H9 (cell line): ENCODE results near the gene F9. TPM values are rescaled to one million over a fixed set of nuclear protein-coding genes. Genes with fewer than 3 reads are reported as not detected.

Experiments
- DNase-seq: peaks from one replicate; pipeline ENCODE4 v3.0.0-alpha.2; 2017
- H2AFZ ChIP-seq: one replicate; pipeline ENCODE4 v1.6.1; 2013; ENCODE audit warnings: mild to moderate bottlenecking, low read length, control low read depth, moderate library complexity
- H2AK5ac ChIP-seq: 2 replicates; pipeline ENCODE4 v1.6.1; 2013; ENCODE audit warnings: low read length, control low read depth, mixed read lengths; ENCODE audit not compliant: insufficient read length
- H2BK120ac ChIP-seq: one replicate; pipeline ENCODE4 v1.6.1; 2013; ENCODE audit warnings: low read depth, mild to moderate bottlenecking, low read length, control low read depth, inconsistent platforms; ENCODE audit not compliant: poor library complexity, severe bottlenecking
- H2BK12ac ChIP-seq: 2 replicates; pipeline ENCODE4 v1.6.1; 2013; ENCODE audit warnings: low read length, control low read depth, mixed read lengths, low read depth; ENCODE audit not compliant: insufficient read length
- H2BK15ac ChIP-seq: 2 replicates; pipeline ENCODE4 v1.6.1; 2013; ENCODE audit warnings: low read depth, low read length, control low read depth
- H2BK20ac ChIP-seq: one replicate; pipeline ENCODE4 v1.6.1; 2013; ENCODE audit warnings: low read depth, mild to moderate bottlenecking, low read length, control low read depth, inconsistent platforms; ENCODE audit not compliant: poor library complexity, severe bottlenecking
- H2BK5ac ChIP-seq: 2 replicates; pipeline ENCODE4 v1.6.1; 2013; ENCODE audit warnings: low read length, control low read depth, mixed read lengths; ENCODE audit not compliant: insufficient read length
- H3K14ac ChIP-seq: 2 replicates; pipeline ENCODE4 v1.6.1; 2013; ENCODE audit warnings: low read length, control low read depth; ENCODE audit not compliant: insufficient read depth
- H3K18ac ChIP-seq: 2 replicates; pipeline ENCODE4 v1.6.1; 2013; ENCODE audit warnings: low read depth, mild to moderate bottlenecking, mixed read lengths, low read length, control low read depth; ENCODE audit not compliant: insufficient read length
- H3K23ac ChIP-seq: 2 replicates; pipeline ENCODE4 v1.6.1; 2013; ENCODE audit warnings: low read length, control low read depth, mixed read lengths, low read depth; ENCODE audit not compliant: insufficient read length
- H3K23me2 ChIP-seq: 2 replicates; pipeline ENCODE4 v1.6.1; 2013; ENCODE audit warnings: low read depth, mild to moderate bottlenecking, mixed read lengths, low read length, control low read depth; ENCODE audit not compliant: insufficient read length, poor library complexity, severe bottlenecking
- H3K27ac ChIP-seq: 2 replicates; pipeline ENCODE4 v1.5.1; 2013; ENCODE audit warnings: low read length, control low read depth, mixed read lengths, low read depth; ENCODE audit not compliant: insufficient read length
- H3K27me3 ChIP-seq: 2 replicates; pipeline ENCODE4 v1.6.1; 2013; ENCODE audit warnings: low read length, control low read depth, inconsistent platforms; ENCODE audit not compliant: insufficient read depth
- H3K4ac ChIP-seq: 2 replicates; pipeline ENCODE4 v1.6.1; 2013; ENCODE audit warnings: low read depth, mild to moderate bottlenecking, control low read depth, inconsistent platforms, low read length, moderate library complexity
- H3K4me1 ChIP-seq: 2 replicates; pipeline ENCODE4 v1.6.1; 2013; ENCODE audit warnings: low read length, control low read depth, inconsistent platforms; ENCODE audit not compliant: insufficient read depth
- H3K4me2 ChIP-seq: 2 replicates; pipeline ENCODE4 v1.6.1; 2013; ENCODE audit warnings: low read length, control low read depth, mixed read lengths; ENCODE audit not compliant: insufficient read length, insufficient read depth
- H3K56ac ChIP-seq: 2 replicates; pipeline ENCODE4 v1.6.1; 2013; ENCODE audit warnings: low read depth, mild to moderate bottlenecking, mixed read lengths, low read length, control low read depth; ENCODE audit not compliant: insufficient read length
- H3K79me1 ChIP-seq: 2 replicates; pipeline ENCODE4 v1.6.1; 2013; ENCODE audit warnings: low read depth, mild to moderate bottlenecking, moderate library complexity, low read length, control low read depth, inconsistent platforms; ENCODE audit not compliant: insufficient read depth, poor library complexity, severe bottlenecking
- H3K79me2 ChIP-seq: 2 replicates; pipeline ENCODE4 v1.6.1; 2013; ENCODE audit warnings: low read length, control low read depth, inconsistent platforms; ENCODE audit not compliant: insufficient read depth
- H3K9ac ChIP-seq: 2 replicates; pipeline ENCODE4 v1.6.1; 2013; ENCODE audit warnings: low read length, control low read depth, mixed read lengths; ENCODE audit not compliant: insufficient read length; ENCODE audit errors: extremely low read depth
- H3K9me3 ChIP-seq: one replicate; pipeline ENCODE4 v1.6.1; 2013; ENCODE audit warnings: low read depth, low read length, inconsistent platforms; ENCODE audit not compliant: control insufficient read depth
- H3T11ph ChIP-seq: one replicate; pipeline ENCODE4 v1.6.1; 2013; ENCODE audit warnings: mild to moderate bottlenecking, low read length, control low read depth, inconsistent platforms
- H4K20me1 ChIP-seq: one replicate; pipeline ENCODE4 v1.6.1; 2013; ENCODE audit not compliant: control insufficient read depth, insufficient read length, insufficient read depth
- H4K5ac ChIP-seq: 2 replicates; pipeline ENCODE4 v1.6.1; 2013; ENCODE audit warnings: low read depth, mild to moderate bottlenecking, mixed read lengths, low read length, control low read depth; ENCODE audit not compliant: insufficient read length
- H4K8ac ChIP-seq: replicated peaks from 2 replicates; pipeline ENCODE4 v1.6.1; 2013; ENCODE audit warnings: low read length, control low read depth, mixed read lengths, low read depth; ENCODE audit not compliant: insufficient read length
- H4K91ac ChIP-seq: 2 replicates; pipeline ENCODE4 v1.6.1; 2013; ENCODE audit warnings: low read depth, mild to moderate bottlenecking, moderate library complexity, mixed read lengths, low read length, control low read depth; ENCODE audit not compliant: insufficient read length
- H3K27ac Mint-ChIP-seq, 3 experiments: 2 replicates in 2 of 3; 3 replicates in 1 of 3; pipeline ENCODE4 v1.8.0; 2020 to 2021; ENCODE audit warnings: mixed read lengths in 3 of 3, mild to moderate bottlenecking in 1 of 3, moderate library complexity in 1 of 3
- H3K27me3 Mint-ChIP-seq: 2 replicates; pipeline ENCODE4 v1.8.0; 2021; ENCODE audit warnings: low read depth, mild to moderate bottlenecking, moderate library complexity, mixed read lengths
- H3K36me3 Mint-ChIP-seq, 3 experiments: 2 replicates in 2 of 3; 3 replicates in 1 of 3; pipeline ENCODE4 v1.8.0; 2020 to 2021; ENCODE audit warnings: low read depth in 3 of 3, mixed read lengths in 3 of 3; ENCODE audit not compliant: insufficient read depth in 1 of 3
- H3K4me1 Mint-ChIP-seq, 2 experiments: 2 replicates each; pipeline ENCODE4 v1.8.0; 2020; ENCODE audit warnings: mixed read lengths in 2 of 2
- H3K4me3 Mint-ChIP-seq, 2 experiments: 2 replicates in 1 of 2; 3 replicates in 1 of 2; pipeline ENCODE4 v1.8.0; 2020 to 2021; ENCODE audit warnings: mild to moderate bottlenecking in 2 of 2, mixed read lengths in 2 of 2, moderate library complexity in 1 of 2
- H3K9me3 Mint-ChIP-seq, 2 experiments: 2 replicates in 1 of 2; 3 replicates in 1 of 2; pipeline ENCODE4 v1.8.0; 2020; ENCODE audit warnings: mild to moderate bottlenecking in 2 of 2, mixed read lengths in 2 of 2, moderate library complexity in 1 of 2
- total RNA-seq: library from RNA; stranded (reverse); gene quantifications from 2 replicates; pipeline ENCODE4 v1.2.1, GENCODE V29; 2021
- TF ChIP-seq, protein P1 (sequence below): fragments of 200-600 bp; sonication (generic); conservative IDR thresholded peaks from 3 replicates; pipeline ENCODE4 v1.8.0; 2021; ENCODE audit warnings: antibody characterized with exemption, mild to moderate bottlenecking

Gene F9
- total RNA-seq, 1 experiment from 2014 or later = not detected

DNA sequence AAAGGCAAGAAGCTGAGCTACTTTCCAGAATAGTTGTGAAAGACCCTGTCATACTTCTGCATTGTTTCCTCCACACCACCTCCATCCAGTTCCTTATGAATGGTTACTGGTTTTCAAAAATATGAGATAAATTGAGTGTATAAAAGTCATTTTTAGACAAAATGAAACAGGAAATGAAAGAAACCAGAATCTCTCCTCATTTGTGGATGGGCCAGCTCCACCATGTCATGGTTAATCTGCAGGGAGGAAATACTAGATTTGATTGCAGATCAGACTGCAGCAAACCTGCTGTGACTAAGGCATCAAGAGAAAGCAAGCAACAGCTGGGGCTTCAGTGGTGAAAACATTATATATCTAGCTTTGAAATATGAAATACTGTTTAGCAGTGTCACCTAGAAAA, 23.8 kb downstream of the F9 start:
- no peak overlapping the region for H3K4me3 Mint-ChIP-seq
- no peaks in the 10 kb centered on the region for H3K9me3 ChIP-seq

More for the DNA sequence above, 23.8 kb downstream of the F9 start:
- Histone ChIP-seq H2BK120ac (no peak overlapping the region), H4K8ac (no peak overlapping the region), H4K20me1 (no peaks in the 10 kb centered on the region), H2BK5ac (no peak overlapping the region), H2AFZ (no peak overlapping the region), H2BK15ac (no peak overlapping the region), H3K4ac (no peak overlapping the region), H3K27me3 (no peaks in the 10 kb centered on the region), H3K79me1 (no peaks in the 10 kb centered on the region), H3K23me2 (no peaks in the 10 kb centered on the region), H3K56ac (no peak overlapping the region), H3K9ac (no peak overlapping the region), H3T11ph (no peak overlapping the region), H2BK12ac (no peak overlapping the region), H3K18ac (no peak overlapping the region), H3K4me2 (no peak overlapping the region), H3K14ac (no peak overlapping the region), H2BK20ac (no peak overlapping the region), H4K5ac (no peak overlapping the region), H4K91ac (no peak overlapping the region), H3K4me1 (no peaks in the 10 kb centered on the region; the same call in 1 of the 2 replicates), H3K27ac (no peak overlapping the region), H3K23ac (no peak overlapping the region), H3K79me2 (no peaks in the 10 kb centered on the region), H2AK5ac (no peak overlapping the region)
- Mint-ChIP-seq H3K36me3 (no peaks in the 10 kb centered on the region), H3K27ac (no peak overlapping the region), H3K27me3 (no peaks in the 10 kb centered on the region), H3K9me3 (peaks cover 0 to 39% of the 10 kb centered on the region in 2 experiments; a peak in 2 of 5 replicates), H3K4me1 (no peaks in the 10 kb centered on the region)
- TF ChIP-seq, protein P1, sequence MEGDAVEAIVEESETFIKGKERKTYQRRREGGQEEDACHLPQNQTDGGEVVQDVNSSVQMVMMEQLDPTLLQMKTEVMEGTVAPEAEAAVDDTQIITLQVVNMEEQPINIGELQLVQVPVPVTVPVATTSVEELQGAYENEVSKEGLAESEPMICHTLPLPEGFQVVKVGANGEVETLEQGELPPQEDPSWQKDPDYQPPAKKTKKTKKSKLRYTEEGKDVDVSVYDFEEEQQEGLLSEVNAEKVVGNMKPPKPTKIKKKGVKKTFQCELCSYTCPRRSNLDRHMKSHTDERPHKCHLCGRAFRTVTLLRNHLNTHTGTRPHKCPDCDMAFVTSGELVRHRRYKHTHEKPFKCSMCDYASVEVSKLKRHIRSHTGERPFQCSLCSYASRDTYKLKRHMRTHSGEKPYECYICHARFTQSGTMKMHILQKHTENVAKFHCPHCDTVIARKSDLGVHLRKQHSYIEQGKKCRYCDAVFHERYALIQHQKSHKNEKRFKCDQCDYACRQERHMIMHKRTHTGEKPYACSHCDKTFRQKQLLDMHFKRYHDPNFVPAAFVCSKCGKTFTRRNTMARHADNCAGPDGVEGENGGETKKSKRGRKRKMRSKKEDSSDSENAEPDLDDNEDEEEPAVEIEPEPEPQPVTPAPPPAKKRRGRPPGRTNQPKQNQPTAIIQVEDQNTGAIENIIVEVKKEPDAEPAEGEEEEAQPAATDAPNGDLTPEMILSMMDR = no peak
- no peak for DNase-seq
